HG03439 (cell line): ENCODE results near the gene KCNIP2.
"Not testable (repeated sequence)": the region's sequence is repeated elsewhere in the genome, so short reads cannot be mapped to it uniquely, and the experiment has no call there.

ENCODE experiments used
- ATAC-seq: cut with Tn5 transposase; IDR thresholded peaks from one replicate; pipeline ENCODE4 v1.9.1; 2021; ENCODE audit warnings: mild to moderate bottlenecking, moderate library complexity; ENCODE audit not compliant: unreplicated experiment

The KCNIP2 gene

GRCh38 chr10:101828766-101829551, 14.6 kb downstream of the KCNIP2 start:
- no peak for ATAC-seq

GRCh38 chr10:101827919-101828600, 15.5 kb downstream of the KCNIP2 start:
- ATAC-seq, result no peak

GRCh38 chr10:101826852-101827434, 16.7 kb downstream of the KCNIP2 start:
- no peak for ATAC-seq

GRCh38 chr10:101824736-101825135, 18.9 kb downstream of the KCNIP2 start:
- ATAC-seq, result no peak

GRCh38 chr10:101818872-101819633, 24.5 kb downstream of the KCNIP2 start:
- peak; percentile 18 for ATAC-seq

GRCh38 chr10:101818119-101818871, 25.3 kb downstream of the KCNIP2 start, which contains the start of gene OGA:
OGA (minus strand) TSS chr10:101818444; CDS start chr10:101818022, 422 bp downstream.
- ATAC-seq, result peak; percentile 90

- ATAC-seq, result no peak
Observed at GRCh38 chr10:101817337-101818118, 26.1 kb downstream of the KCNIP2 start.

GRCh38 chr10:101816913-101817336, 26.7 kb downstream of the KCNIP2 start:
- ATAC-seq, result no peak

- no peak for ATAC-seq
Observed at GRCh38 chr10:101816376-101816775, 27.2 kb downstream of the KCNIP2 start.

- ATAC-seq, result no peak
Observed at GRCh38 chr10:101814466-101815071, 29.0 kb downstream of the KCNIP2 start.

- no peak for ATAC-seq
Observed at GRCh38 chr10:101812606-101813005, 31.0 kb downstream of the KCNIP2 start.

- no peak for ATAC-seq
Observed at GRCh38 chr10:101807158-101807557, 36.4 kb downstream of the KCNIP2 start.

- no peak for ATAC-seq
Observed at GRCh38 chr10:101803511-101803910, 40.1 kb downstream of the KCNIP2 start.

GRCh38 chr10:101797403-101798059, 46.1 kb downstream of the KCNIP2 start:
- no peak for ATAC-seq

- no peak for ATAC-seq
Observed at GRCh38 chr10:101793526-101793925, 50.1 kb downstream of the KCNIP2 start.

- no peak for ATAC-seq
Observed at GRCh38 chr10:101789686-101790085, 53.9 kb downstream of the KCNIP2 start.

GRCh38 chr10:101789231-101789630, 54.4 kb downstream of the KCNIP2 start:
- not testable (repeated sequence) for ATAC-seq

GRCh38 chr10:101785801-101786200, 57.8 kb downstream of the KCNIP2 start:
- ATAC-seq, result no peak

- no peak for ATAC-seq
Observed at GRCh38 chr10:101784558-101784957, 59.0 kb downstream of the KCNIP2 start.
